ENCODE data around the gene CORO1C. TPM values are rescaled to one million over a fixed set of nuclear protein-coding genes. Genes with fewer than 3 reads are reported as not detected.
"Not testable (repeated sequence)": the region's sequence is repeated elsewhere in the genome, so short reads cannot be mapped to it uniquely, and the experiment has no call there.

Gene CORO1C
- total RNA-seq, 1 donor from 2014 or later = 166 TPM

GRCh38 chr12:108753976-108754375, 22.7 kb upstream of the CORO1C start:
- no peak for DNase-seq

GRCh38 chr12:108752387-108752786, 21.1 kb upstream of the CORO1C start:
- DNase-seq = no peak

- DNase-seq = no peak
Measured at GRCh38 chr12:108751821-108752220, 20.5 kb upstream of the CORO1C start.

GRCh38 chr12:108751003-108751402, 19.7 kb upstream of the CORO1C start:
- DNase-seq = not testable (repeated sequence)

GRCh38 chr12:108750526-108750925, 19.2 kb upstream of the CORO1C start:
- no peak for DNase-seq

- DNase-seq = no peak
Measured at GRCh38 chr12:108747563-108747962, 16.2 kb upstream of the CORO1C start.

GRCh38 chr12:108745641-108746040, 14.3 kb upstream of the CORO1C start:
- DNase-seq = no peak

- no peak for DNase-seq
Measured at GRCh38 chr12:108744021-108744897, 12.9 kb upstream of the CORO1C start.

GRCh38 chr12:108738170-108738569, 6.9 kb upstream of the CORO1C start:
- no peak for DNase-seq

GRCh38 chr12:108735855-108736254, 4.5 kb upstream of the CORO1C start:
- no peak for DNase-seq

GRCh38 chr12:108734200-108734906, 3.0 kb upstream of the CORO1C start:
- peak; percentile 23 for DNase-seq

- DNase-seq = not testable (repeated sequence)
Measured at GRCh38 chr12:108733230-108733531, 1.9 kb upstream of the CORO1C start.

GRCh38 chr12:108732489-108733229, 1.3 kb upstream of the CORO1C start:
- DNase-seq = no peak

GRCh38 chr12:108731866-108732461, 646 bp upstream of the CORO1C start:
- DNase-seq = peak; percentile 93

GRCh38 chr12:108730365-108731104, 783 bp downstream of the CORO1C start:
- peak; percentile 36 for DNase-seq

- no peak for DNase-seq
Measured at GRCh38 chr12:108729612-108730364, 1.5 kb downstream of the CORO1C start.

- DNase-seq = no peak
Measured at GRCh38 chr12:108728820-108729611, 2.3 kb downstream of the CORO1C start.

GRCh38 chr12:108727868-108728735, 3.2 kb downstream of the CORO1C start:
- DNase-seq = no peak

- DNase-seq = no peak
Measured at GRCh38 chr12:108727161-108727560, 4.2 kb downstream of the CORO1C start.

GRCh38 chr12:108724890-108725151, 6.5 kb downstream of the CORO1C start:
- no peak for DNase-seq

Data from occipital lobe (tissue), 2 donors.